HG03571 (cell line): ENCODE results near the gene OR10P1.

Source experiments
- ATAC-seq: cut with Tn5 transposase; IDR thresholded peaks from one replicate; pipeline ENCODE4 v1.9.1; 2021; ENCODE audit not compliant: unreplicated experiment

Gene OR10P1

GRCh38 chr12:55682087-55682796 is 45.5 kb downstream of the OR10P1 start:
- ATAC-seq, result no peak

- no peak for ATAC-seq
Measured at GRCh38 chr12:55683676-55684075, 47.0 kb downstream of the OR10P1 start.

GRCh38 chr12:55684761-55685370 is 48.2 kb downstream of the OR10P1 start:
- ATAC-seq, result no peak

GRCh38 chr12:55685671-55686070 is 49.0 kb downstream of the OR10P1 start:
- ATAC-seq, result no peak

GRCh38 chr12:55686366-55687010 is 49.8 kb downstream of the OR10P1 start:
- ATAC-seq, result no peak
